K562 (cell line): Measurements from ENCODE around the gene ZNF599. TPM values are rescaled to one million over a fixed set of nuclear protein-coding genes. Genes with fewer than 3 reads are reported as not detected.

Source experiments
- ATF6 ChIP-seq: sonication (generic); formaldehyde crosslinking; IDR thresholded peaks from 2 replicates; pipeline ENCODE4 v1.4.0; 2020; ENCODE audit warnings: mild to moderate bottlenecking, missing genetic modification reagents
- CCNT2 ChIP-seq: IDR thresholded peaks from 2 replicates; pipeline ENCODE4 v1.6.1; 2011; ENCODE audit warnings: borderline replicate concordance, low read depth, mild to moderate bottlenecking, moderate library complexity, mixed read lengths, low read length; ENCODE audit not compliant: insufficient read length; ENCODE audit errors: extremely low read depth
- ERF ChIP-seq: fragments of 450-650 bp; formaldehyde crosslinking; IDR thresholded peaks from 2 replicates; pipeline ENCODE4 v1.4.0; 2020; ENCODE audit warnings: mild to moderate bottlenecking, mixed read lengths
- GABPA ChIP-seq: fragments of 200-800 bp; sonication (Bioruptor generic); conservative IDR thresholded peaks from 2 replicates; pipeline ENCODE4 v1.6.1; 2016; ENCODE audit warnings: low read depth, missing genetic modification characterization, missing compliant biosample characterization
- GMEB1 ChIP-seq: fragments of 250-450 bp; sonication (Bioruptor Pico); IDR thresholded peaks from 2 replicates; pipeline ENCODE4 v1.4.0; 2020; ENCODE audit warnings: mild to moderate bottlenecking
- MTA3 ChIP-seq: fragments of 450-650 bp; formaldehyde crosslinking; IDR thresholded peaks from 2 replicates; pipeline ENCODE4 v1.6.1; 2017; ENCODE audit warnings: mild to moderate bottlenecking, borderline replicate concordance
- PTBP1 ChIP-seq: fragments of 200-400 bp; formaldehyde crosslinking; IDR thresholded peaks from 2 replicates; pipeline ENCODE4 v1.6.1; 2017; ENCODE audit warnings: low read depth, low read length
- SIX5 ChIP-seq, 2 experiments: IDR thresholded peaks; 2 replicates each; pipeline ENCODE4 v1.6.1; 2011; ENCODE audit warnings: low read length in 2 of 2, borderline replicate concordance in 1 of 2, low read depth in 1 of 2, mild to moderate bottlenecking in 1 of 2, moderate library complexity in 1 of 2; ENCODE audit not compliant: insufficient read depth in 1 of 2
- SMARCA5 ChIP-seq: fragments of 450-650 bp; IDR thresholded peaks from 2 replicates; pipeline ENCODE4 v1.6.1; 2016
- SMARCC2 ChIP-seq: fragments of 450-650 bp; IDR thresholded peaks from 2 replicates; pipeline ENCODE4 v1.6.1; 2017; ENCODE audit warnings: antibody characterized with exemption, moderate library complexity, mild to moderate bottlenecking, low read depth
- TARDBP ChIP-seq: fragments of 450-650 bp; IDR thresholded peaks from 2 replicates; pipeline ENCODE4 v1.6.1; 2016
- UBTF ChIP-seq, 2 experiments: IDR thresholded peaks; 2 replicates each; pipeline ENCODE4 v1.6.1; 2012; ENCODE audit warnings: improper control_type of control experiment in 2 of 2, low read depth in 2 of 2, low read length in 2 of 2, borderline replicate concordance in 1 of 2
- ZNF398 ChIP-seq: fragments of 250-450 bp; sonication (Bioruptor Pico); IDR thresholded peaks from 2 replicates; pipeline ENCODE4 v1.8.0; 2021; ENCODE audit warnings: moderate library complexity, mild to moderate bottlenecking, inconsistent platforms
- ZNF584 ChIP-seq: fragments of 200-800 bp; sonication (Bioruptor generic); IDR thresholded peaks from 2 replicates; pipeline ENCODE4 v1.6.1; 2016; ENCODE audit warnings: low read depth, mild to moderate bottlenecking, missing genetic modification characterization, missing compliant biosample characterization
- polyA plus RNA-seq, 8 experiments: library from polyadenylated mRNA; depleted of rRNA in 4 of 8; stranded (reverse) in 5 of 8; unstranded in 3 of 8; fragments of >200 nt; fragmentation: Nextera tagmentation in 2 of 8; fragmentation: Illumina TruSeq in 1 of 8; extraction: Ambion mirVana in 2 of 8; extraction: Trizol in 1 of 8; gene quantifications; 2 replicates each; pipeline versions ENCODE4 v1.2.1 to v1.2.3, GENCODE V29; 2011 to 2014; ENCODE audit warnings: inconsistent platforms in 1 of 8, missing spikeins in 1 of 8
- total RNA-seq, 7 experiments: library from RNA; depleted of rRNA in 6 of 7; stranded (reverse); fragments of >200 nt in 6 of 7; fragmentation: Illumina TruSeq in 2 of 7; extraction: Trizol in 2 of 7; gene quantifications; 2 replicates each; pipeline versions ENCODE4 v1.2.1 to v1.2.3, GENCODE V29; 2011 to 2021; ENCODE audit warnings: low replicate concordance in 1 of 7

Gene ZNF599
- total and polyA plus RNA-seq, 9 of the 15 experiments (the other 6 are each of a cell fraction or from before 2014, with no cell fraction given), result 0.71 to 6.7 (median 2.8) TPM

GRCh38 chr19:34733746-34734536 is 39.1 kb downstream of the ZNF599 start, which contains the start of gene ZNF181 (continued):
- TF ChIP-seq GABPA (tag), result peak; percentile 95
- 0 out of 2 replicates have a peak, but pooled peaks have one; percentile 12 for TF ChIP-seq ERF (CRISPR knock-in tag)
- no peak for TF ChIP-seq ZNF398 (CRISPR knock-in tag)
- TF ChIP-seq CCNT2, result peak; percentile 65
- TF ChIP-seq ZNF584, result peak; percentile 87
- no peak for TF ChIP-seq SMARCA5
- TF ChIP-seq PTBP1, result no peak
- 0 out of 2 replicates have a peak, but pooled peaks have one; percentile 69 for TF ChIP-seq ATF6 (CRISPR knock-in tag)
- TF ChIP-seq MTA3, result peak; percentile 66; the same call in 1 of the 2 replicates
- TF ChIP-seq SIX5 (IDR thresholded peaks at IDR 0.05; ENCODE audit: borderline replicate concordance in 1 of 2, insufficient read depth in 1 of 2, low read depth in 1 of 2, low read length in 2 of 2), result peak; percentile 43 to 67
- TF ChIP-seq UBTF (IDR thresholded peaks at IDR 0.05; ENCODE audit: borderline replicate concordance in 1 of 2, low read depth in 2 of 2, low read length in 2 of 2), result peak; percentile 68 to 82; a peak in 1 of 4 replicates
- TF ChIP-seq GMEB1 (CRISPR knock-in tag), result peak; percentile 57; the same call in 1 of the 2 replicates
- TF ChIP-seq TARDBP, result 0 out of 2 replicates have a peak, but pooled peaks have one; percentile 57
- no peak for TF ChIP-seq SMARCC2
